MM.1S (cell line): ENCODE data around the gene HBA2.

Experiments used
- DNase-seq: peaks from one replicate; pipeline ENCODE4 v3.0.0-alpha.2; 2015
- H2AFZ ChIP-seq: fragments of 300-600 bp; sonication (generic); 2 replicates; pipeline ENCODE4 v1.6.0; 2016; ENCODE audit warnings: antibody characterized with exemption, low read length
- H3F3A ChIP-seq: fragments of 300-600 bp; sonication (generic); 2 replicates; pipeline ENCODE4 v1.6.1; 2016; ENCODE audit warnings: mild to moderate bottlenecking, antibody characterized with exemption, low read length, moderate library complexity, mixed read lengths; ENCODE audit not compliant: insufficient read depth
- H3K27ac ChIP-seq: fragments of 300-600 bp; sonication (generic); 2 replicates; pipeline ENCODE4 v1.5.1; 2016; ENCODE audit warnings: mild to moderate bottlenecking, low read length
- H3K27me3 ChIP-seq: fragments of 300-600 bp; sonication (generic); replicated peaks from 2 replicates; pipeline ENCODE4 v1.6.0; 2016; ENCODE audit warnings: low read length; ENCODE audit not compliant: insufficient read depth
- H3K36me3 ChIP-seq: fragments of 300-600 bp; sonication (generic); replicated peaks from 2 replicates; pipeline ENCODE4 v1.6.1; 2016; ENCODE audit warnings: mild to moderate bottlenecking, low read length, mixed read lengths; ENCODE audit not compliant: insufficient read depth
- H3K4me1 ChIP-seq: fragments of 300-600 bp; sonication (generic); 2 replicates; pipeline ENCODE4 v1.6.1; 2016; ENCODE audit warnings: low read length, mixed read lengths
- H3K4me2 ChIP-seq: fragments of 300-600 bp; sonication (generic); 2 replicates; pipeline ENCODE4 v1.6.0; 2016; ENCODE audit warnings: low read depth, low read length
- H3K4me3 ChIP-seq: fragments of 300-600 bp; sonication (generic); 2 replicates; pipeline ENCODE4 v1.5.1; 2016; ENCODE audit warnings: low read length, mixed read lengths
- H3K79me2 ChIP-seq: fragments of 300-600 bp; sonication (generic); 2 replicates; pipeline ENCODE4 v1.6.1; 2016; ENCODE audit warnings: mixed run types, low read length, mixed read lengths
- H3K9ac ChIP-seq: fragments of 300-600 bp; sonication (generic); 2 replicates; pipeline ENCODE4 v1.6.1; 2016; ENCODE audit warnings: low read length, mixed read lengths
- H3K9me2 ChIP-seq: fragments of 300-600 bp; sonication (generic); replicated peaks from 2 replicates; pipeline ENCODE4 v1.6.1; 2016; ENCODE audit warnings: mild to moderate bottlenecking, low read length, mixed read lengths; ENCODE audit not compliant: insufficient read depth
- H3K9me3 ChIP-seq: fragments of 300-600 bp; sonication (generic); replicated peaks from 2 replicates; pipeline ENCODE4 v1.6.1; 2016; ENCODE audit warnings: mild to moderate bottlenecking, low read length, mixed read lengths; ENCODE audit not compliant: insufficient read depth
- H4K20me1 ChIP-seq: fragments of 300-600 bp; sonication (generic); 2 replicates; pipeline ENCODE4 v1.6.1; 2016; ENCODE audit warnings: mild to moderate bottlenecking, low read length, moderate library complexity, mixed read lengths; ENCODE audit not compliant: insufficient read depth
- EZH2 ChIP-seq: fragments of 300-600 bp; sonication (generic); optimal IDR thresholded peaks from 2 replicates; pipeline ENCODE3; 2017; ENCODE audit warnings: low read depth, mild to moderate bottlenecking, antibody characterized with exemption, low read length, mixed read lengths
- EZH2phosphoT487 ChIP-seq: fragments of 300-600 bp; sonication (generic); IDR thresholded peaks from 2 replicates; pipeline ENCODE4 v1.6.1; 2018; ENCODE audit warnings: antibody characterized with exemption, low read length
- TF ChIP-seq, protein P1 (sequence below): fragments of 300-600 bp; sonication (generic); IDR thresholded peaks from 2 replicates; pipeline ENCODE4 v1.5.1; 2016; ENCODE audit warnings: antibody characterized with exemption, low read length, mixed read lengths

HBA2 gene

GRCh38 chr16:164827-165538, 7.7 kb upstream of the HBA2 start:
- H3K9ac ChIP-seq, result no peak overlapping the region
- no peaks in the 10 kb centered on the region for H3K79me2 ChIP-seq
- no peak overlapping the region for H3K4me3 ChIP-seq
- H3K36me3 ChIP-seq, result no peaks in the 10 kb centered on the region
- H3K9me2 ChIP-seq, result no peaks in the 10 kb centered on the region
- TF ChIP-seq, protein P1, sequence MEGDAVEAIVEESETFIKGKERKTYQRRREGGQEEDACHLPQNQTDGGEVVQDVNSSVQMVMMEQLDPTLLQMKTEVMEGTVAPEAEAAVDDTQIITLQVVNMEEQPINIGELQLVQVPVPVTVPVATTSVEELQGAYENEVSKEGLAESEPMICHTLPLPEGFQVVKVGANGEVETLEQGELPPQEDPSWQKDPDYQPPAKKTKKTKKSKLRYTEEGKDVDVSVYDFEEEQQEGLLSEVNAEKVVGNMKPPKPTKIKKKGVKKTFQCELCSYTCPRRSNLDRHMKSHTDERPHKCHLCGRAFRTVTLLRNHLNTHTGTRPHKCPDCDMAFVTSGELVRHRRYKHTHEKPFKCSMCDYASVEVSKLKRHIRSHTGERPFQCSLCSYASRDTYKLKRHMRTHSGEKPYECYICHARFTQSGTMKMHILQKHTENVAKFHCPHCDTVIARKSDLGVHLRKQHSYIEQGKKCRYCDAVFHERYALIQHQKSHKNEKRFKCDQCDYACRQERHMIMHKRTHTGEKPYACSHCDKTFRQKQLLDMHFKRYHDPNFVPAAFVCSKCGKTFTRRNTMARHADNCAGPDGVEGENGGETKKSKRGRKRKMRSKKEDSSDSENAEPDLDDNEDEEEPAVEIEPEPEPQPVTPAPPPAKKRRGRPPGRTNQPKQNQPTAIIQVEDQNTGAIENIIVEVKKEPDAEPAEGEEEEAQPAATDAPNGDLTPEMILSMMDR, result no peak
- TF ChIP-seq EZH2phosphoT487 (no peak), EZH2 (no peak)
- DNase-seq, result no peak
- H3F3A ChIP-seq, result no peaks in the 10 kb centered on the region
- no peaks in the 10 kb centered on the region for H4K20me1 ChIP-seq
- H3K9me3 ChIP-seq, result no peaks in the 10 kb centered on the region
- no peaks in the 10 kb centered on the region for H3K4me1 ChIP-seq
- H3K27me3 ChIP-seq, result peaks cover 53% of the 10 kb centered on the region
- H2AFZ ChIP-seq, result no peak overlapping the region
- H3K4me2 ChIP-seq, result no peak overlapping the region
- no peak overlapping the region for H3K27ac ChIP-seq

GRCh38 chr16:165539-166374, 6.9 kb upstream of the HBA2 start, which contains the start of gene HBM:
Gene HBM, plus strand, starts transcription at chr16:165978. Its CDS starts 20 bp downstream, at chr16:165998.
- no peak within 1 kb of the TSS for H2AFZ ChIP-seq
- no peaks in the 10 kb centered on the region for H3K4me1 ChIP-seq
- H4K20me1 ChIP-seq, result no peaks in the 10 kb centered on the region
- H3F3A ChIP-seq, result no peaks in the 10 kb centered on the region
- TF ChIP-seq, protein P1, result no peak
- no peak for TF ChIP-seq EZH2phosphoT487
- TF ChIP-seq EZH2, result no peak
- H3K9me2 ChIP-seq, result no peaks in the 10 kb centered on the region
- DNase-seq, result no peak
- no peaks in the 10 kb centered on the region for H3K79me2 ChIP-seq
- H3K36me3 ChIP-seq, result no peaks in the 10 kb centered on the region
- no peak within 1 kb of the TSS for H3K4me2 ChIP-seq
- H3K27ac ChIP-seq, result no peak within 1 kb of the TSS
- peaks cover 52% of the 10 kb centered on the region for H3K27me3 ChIP-seq
- no peak within 1 kb of the TSS for H3K4me3 ChIP-seq
- H3K9ac ChIP-seq, result no peak within 1 kb of the TSS
- no peaks in the 10 kb centered on the region for H3K9me3 ChIP-seq

DNA sequence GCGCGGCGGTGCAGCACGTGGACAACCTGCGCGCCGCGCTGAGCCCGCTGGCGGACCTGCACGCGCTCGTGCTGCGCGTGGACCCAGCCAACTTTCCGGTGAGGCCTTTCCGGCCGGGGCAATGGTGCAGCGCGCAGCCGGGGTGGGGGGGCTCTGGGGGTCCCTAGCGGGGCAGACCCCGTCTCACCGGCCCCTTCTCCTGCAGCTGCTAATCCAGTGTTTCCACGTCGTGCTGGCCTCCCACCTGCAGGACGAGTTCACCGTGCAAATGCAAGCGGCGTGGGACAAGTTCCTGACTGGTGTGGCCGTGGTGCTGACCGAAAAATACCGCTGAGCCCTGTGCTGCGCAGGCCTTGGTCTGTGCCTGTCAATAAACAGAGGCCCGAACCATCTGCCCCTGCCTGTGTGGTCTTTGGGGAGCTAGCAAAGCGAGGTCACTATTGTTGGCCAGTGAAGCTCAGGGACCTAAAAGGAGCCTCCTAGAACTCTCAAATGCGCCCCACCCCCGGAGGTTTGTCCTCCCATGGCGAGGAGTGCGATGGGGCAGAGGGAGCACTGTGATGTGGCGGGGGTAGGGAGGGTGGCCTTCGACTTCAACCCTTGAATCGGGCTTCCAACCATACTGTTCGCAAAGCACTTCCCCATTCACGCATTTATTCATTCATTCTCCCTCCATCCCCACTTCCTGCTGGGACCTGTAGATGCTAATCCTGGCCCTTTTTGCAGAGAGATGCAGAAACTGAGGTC, 6.1 kb upstream of the HBA2 start:
- H3K9me2 ChIP-seq, result no peaks in the 10 kb centered on the region
- no peaks in the 10 kb centered on the region for H3F3A ChIP-seq
- no peaks in the 10 kb centered on the region for H3K79me2 ChIP-seq
- H3K27me3 ChIP-seq, result peaks cover 50% of the 10 kb centered on the region
- H3K27ac ChIP-seq, result no peak overlapping the region
- no peak for TF ChIP-seq EZH2phosphoT487
- TF ChIP-seq, protein P1, result no peak
- no peak for TF ChIP-seq EZH2
- no peak overlapping the region for H2AFZ ChIP-seq
- no peak overlapping the region for H3K9ac ChIP-seq
- no peak overlapping the region for H3K4me3 ChIP-seq
- DNase-seq, result no peak
- H3K36me3 ChIP-seq, result no peaks in the 10 kb centered on the region
- no peak overlapping the region for H3K4me2 ChIP-seq
- no peaks in the 10 kb centered on the region for H3K4me1 ChIP-seq
- H3K9me3 ChIP-seq, result no peaks in the 10 kb centered on the region
- no peaks in the 10 kb centered on the region for H4K20me1 ChIP-seq
